Neutrophil (primary cell): ENCODE data around the gene ANTXR1.

Experiments
- H3K27ac ChIP-seq: fragments of 200-600 bp; sonication (generic); 2 replicates; pipeline ENCODE4 v1.5.1; 2016; ENCODE audit warnings: mild to moderate bottlenecking, moderate library complexity
- H3K27me3 ChIP-seq: fragments of 200-600 bp; sonication (generic); 2 replicates; pipeline ENCODE4 v1.6.0; 2016; ENCODE audit warnings: mild to moderate bottlenecking
- H3K36me3 ChIP-seq: fragments of 200-600 bp; sonication (generic); 2 replicates; pipeline ENCODE4 v1.5.1; 2017
- H3K4me1 ChIP-seq, 2 experiments: fragments of 200-600 bp in 1 of 2; sonication (generic) in 1 of 2; 1 replicate in 1 of 2; 2 replicates in 1 of 2; pipeline versions ENCODE4 v1.5.1 to v1.6.1; 2013 to 2016; ENCODE audit warnings: low read depth in 1 of 2, low read length in 1 of 2, mild to moderate bottlenecking in 1 of 2, moderate library complexity in 1 of 2; ENCODE audit not compliant: control insufficient read depth in 1 of 2, insufficient read depth in 1 of 2
- H3K4me3 ChIP-seq, 2 experiments: fragments of 200-600 bp in 1 of 2; sonication (generic) in 1 of 2; 1 replicate in 1 of 2; 2 replicates in 1 of 2; pipeline ENCODE4 v1.5.1; 2013 to 2016; ENCODE audit warnings: low read depth in 1 of 2, low read length in 1 of 2, mild to moderate bottlenecking in 1 of 2, moderate library complexity in 1 of 2
- H3K9me3 ChIP-seq: fragments of 200-600 bp; sonication (generic); 2 replicates; pipeline ENCODE4 v1.5.1; 2016
- TF ChIP-seq, protein P1 (sequence below): fragments of 200-600 bp; sonication (generic); IDR thresholded peaks from 2 replicates; pipeline ENCODE4 v1.5.1; 2016; ENCODE audit warnings: antibody characterized with exemption

ANTXR1 gene

DNA sequence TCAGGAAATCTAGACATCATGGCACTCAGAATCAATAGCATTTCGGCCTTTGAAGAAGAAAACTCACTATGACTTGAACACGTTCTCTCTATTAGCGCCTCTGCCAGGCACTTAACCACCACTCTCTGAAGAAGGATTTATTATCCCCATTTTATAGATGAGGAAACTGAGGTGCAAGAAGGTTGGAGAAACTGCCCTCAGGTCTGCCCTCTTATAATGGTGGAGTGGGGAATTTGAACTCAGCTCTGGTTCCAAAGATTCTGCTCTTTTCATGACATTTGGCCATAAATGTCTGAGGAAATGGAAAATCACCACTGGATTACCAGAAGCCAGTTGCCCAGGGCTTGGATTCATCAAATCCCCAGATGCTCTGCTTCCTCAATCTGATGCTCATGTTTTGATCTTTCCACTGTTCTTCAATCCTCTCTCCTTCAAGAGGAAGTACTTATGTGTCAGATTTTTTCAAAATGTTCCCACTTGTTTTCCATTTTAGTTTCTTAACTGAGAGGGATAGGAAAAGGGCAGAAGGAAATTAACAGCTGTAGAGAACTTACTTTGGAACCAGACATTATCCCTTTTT, 68.1 kb downstream of the ANTXR1 start:
- TF ChIP-seq, protein P1, sequence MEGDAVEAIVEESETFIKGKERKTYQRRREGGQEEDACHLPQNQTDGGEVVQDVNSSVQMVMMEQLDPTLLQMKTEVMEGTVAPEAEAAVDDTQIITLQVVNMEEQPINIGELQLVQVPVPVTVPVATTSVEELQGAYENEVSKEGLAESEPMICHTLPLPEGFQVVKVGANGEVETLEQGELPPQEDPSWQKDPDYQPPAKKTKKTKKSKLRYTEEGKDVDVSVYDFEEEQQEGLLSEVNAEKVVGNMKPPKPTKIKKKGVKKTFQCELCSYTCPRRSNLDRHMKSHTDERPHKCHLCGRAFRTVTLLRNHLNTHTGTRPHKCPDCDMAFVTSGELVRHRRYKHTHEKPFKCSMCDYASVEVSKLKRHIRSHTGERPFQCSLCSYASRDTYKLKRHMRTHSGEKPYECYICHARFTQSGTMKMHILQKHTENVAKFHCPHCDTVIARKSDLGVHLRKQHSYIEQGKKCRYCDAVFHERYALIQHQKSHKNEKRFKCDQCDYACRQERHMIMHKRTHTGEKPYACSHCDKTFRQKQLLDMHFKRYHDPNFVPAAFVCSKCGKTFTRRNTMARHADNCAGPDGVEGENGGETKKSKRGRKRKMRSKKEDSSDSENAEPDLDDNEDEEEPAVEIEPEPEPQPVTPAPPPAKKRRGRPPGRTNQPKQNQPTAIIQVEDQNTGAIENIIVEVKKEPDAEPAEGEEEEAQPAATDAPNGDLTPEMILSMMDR: no peak
- Histone ChIP-seq H3K27me3 (no peaks in the 10 kb centered on the region), H3K4me1 (no peaks in the 10 kb centered on the region), H3K4me3 (no peak overlapping the region), H3K27ac (no peak overlapping the region), H3K36me3 (no peaks in the 10 kb centered on the region), H3K9me3 (no peaks in the 10 kb centered on the region)

DNA sequence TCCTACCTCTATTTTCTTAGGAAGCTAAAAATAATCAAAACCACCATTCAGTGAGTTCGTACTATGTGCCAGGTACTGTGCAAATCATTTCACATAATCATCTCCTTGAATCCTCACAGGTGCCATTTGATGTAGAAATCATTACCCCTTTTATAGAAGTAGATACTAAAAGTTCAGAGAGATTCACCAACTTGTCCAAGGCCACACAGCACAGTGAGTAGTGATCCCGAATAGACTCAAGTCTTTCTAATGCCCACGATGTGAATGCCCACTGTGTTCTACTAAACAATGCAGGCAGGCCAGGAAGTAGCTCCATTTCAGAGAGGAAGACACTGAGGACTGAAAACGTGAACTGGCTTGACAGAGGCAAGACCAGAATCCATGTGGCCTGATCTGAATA, 68.8 kb downstream of the ANTXR1 start:
- Histone ChIP-seq H3K27ac (no peak overlapping the region), H3K9me3 (no peaks in the 10 kb centered on the region), H3K4me1 (no peaks in the 10 kb centered on the region), H3K36me3 (no peaks in the 10 kb centered on the region), H3K4me3 (no peak overlapping the region), H3K27me3 (no peaks in the 10 kb centered on the region)
- TF ChIP-seq, protein P1: no peak

DNA sequence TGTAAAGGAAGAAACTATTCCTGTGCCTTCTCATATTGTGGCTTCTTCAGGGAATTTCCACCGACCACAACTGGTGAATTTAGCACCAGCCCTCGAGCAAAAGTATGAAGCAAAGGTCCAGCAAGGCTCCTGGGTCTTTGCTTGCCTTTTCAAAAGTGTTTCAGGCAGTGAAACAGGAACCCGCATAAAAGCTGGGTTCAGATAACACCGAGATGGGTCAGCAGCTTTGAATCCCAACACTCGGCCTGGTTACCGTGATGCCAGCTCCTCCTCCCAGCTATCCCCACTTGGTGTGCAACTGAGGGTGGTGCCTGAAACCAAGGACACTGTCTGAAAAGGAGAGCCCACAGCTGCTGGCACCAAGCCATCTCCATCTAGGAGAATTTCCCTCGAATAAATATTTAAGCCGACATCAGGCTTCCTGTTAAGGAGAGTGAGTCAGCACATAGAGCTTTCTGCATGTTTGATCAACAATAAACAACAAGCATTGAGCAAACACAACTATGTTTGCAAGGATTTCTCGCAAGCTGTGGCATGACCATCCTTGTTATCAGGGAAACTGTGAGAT, 69.5 kb downstream of the ANTXR1 start:
- Histone ChIP-seq H3K27ac (no peak overlapping the region), H3K27me3 (no peaks in the 10 kb centered on the region), H3K9me3 (no peaks in the 10 kb centered on the region), H3K4me1 (no peaks in the 10 kb centered on the region), H3K36me3 (no peaks in the 10 kb centered on the region), H3K4me3 (no peak overlapping the region)
- TF ChIP-seq, protein P1: no peak

DNA sequence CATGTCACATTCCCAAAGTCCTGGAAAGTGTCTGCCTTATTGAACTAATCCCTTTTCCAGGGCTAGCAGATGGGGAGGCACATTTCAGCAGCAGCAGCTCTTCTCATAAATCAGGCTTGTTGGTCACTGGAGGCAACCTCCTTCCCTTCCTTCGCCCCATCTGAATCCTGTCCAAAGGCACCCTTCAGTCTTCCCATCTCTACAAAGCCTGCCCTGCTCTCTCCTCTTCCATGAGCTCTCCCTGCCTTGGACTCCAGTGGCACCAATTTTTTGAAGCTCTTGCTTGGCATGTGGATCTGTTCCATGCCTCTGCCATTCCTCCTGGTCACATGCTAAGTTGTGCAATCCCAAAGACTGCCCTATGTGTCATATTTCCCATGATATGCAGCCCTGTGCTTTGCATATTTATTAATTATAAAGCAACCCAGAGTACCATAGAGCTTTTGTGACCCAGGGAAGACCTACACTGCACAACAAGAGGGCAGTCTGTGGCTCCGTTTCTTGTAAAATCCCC, 70.3 kb downstream of the ANTXR1 start:
- TF ChIP-seq, protein P1: no peak
- Histone ChIP-seq H3K4me3 (no peak overlapping the region), H3K4me1 (no peaks in the 10 kb centered on the region), H3K9me3 (no peaks in the 10 kb centered on the region), H3K27me3 (no peaks in the 10 kb centered on the region), H3K27ac (no peak overlapping the region), H3K36me3 (no peaks in the 10 kb centered on the region)

DNA sequence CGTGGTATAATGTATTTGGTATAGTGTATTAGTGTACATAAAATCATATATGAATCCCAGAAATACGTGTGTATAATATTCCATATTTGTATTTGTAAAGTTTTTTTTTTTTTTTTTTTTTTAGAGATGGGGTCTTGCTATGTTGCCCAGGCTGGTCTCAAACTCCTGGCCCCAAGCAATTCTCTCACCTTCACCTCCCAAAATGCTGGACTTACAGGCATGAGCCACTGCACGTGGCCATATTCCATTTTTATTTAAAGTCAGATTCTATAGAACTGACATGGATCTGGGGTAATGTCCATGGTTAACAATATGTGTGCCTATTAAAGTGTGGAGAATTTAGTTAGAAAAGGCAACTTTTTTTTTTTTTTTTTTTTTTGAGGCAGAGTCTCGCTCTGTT, 71.5 kb downstream of the ANTXR1 start:
- Histone ChIP-seq H3K27me3 (no peaks in the 10 kb centered on the region), H3K27ac (no peak overlapping the region), H3K36me3 (no peaks in the 10 kb centered on the region), H3K9me3 (no peaks in the 10 kb centered on the region), H3K4me1 (no peaks in the 10 kb centered on the region), H3K4me3 (no peak overlapping the region)
- TF ChIP-seq, protein P1: no peak
